GM18517 (cell line): ENCODE data around the gene HOMER2.
"Not testable (repeated sequence)": the region's sequence is repeated elsewhere in the genome, so short reads cannot be mapped to it uniquely, and the experiment has no call there.

Source experiments
- ATAC-seq: cut with Tn5 transposase; IDR thresholded peaks from one replicate; pipeline ENCODE4 v1.9.1; 2021; ENCODE audit warnings: mild to moderate bottlenecking, moderate library complexity; ENCODE audit not compliant: unreplicated experiment

Gene HOMER2

DNA sequence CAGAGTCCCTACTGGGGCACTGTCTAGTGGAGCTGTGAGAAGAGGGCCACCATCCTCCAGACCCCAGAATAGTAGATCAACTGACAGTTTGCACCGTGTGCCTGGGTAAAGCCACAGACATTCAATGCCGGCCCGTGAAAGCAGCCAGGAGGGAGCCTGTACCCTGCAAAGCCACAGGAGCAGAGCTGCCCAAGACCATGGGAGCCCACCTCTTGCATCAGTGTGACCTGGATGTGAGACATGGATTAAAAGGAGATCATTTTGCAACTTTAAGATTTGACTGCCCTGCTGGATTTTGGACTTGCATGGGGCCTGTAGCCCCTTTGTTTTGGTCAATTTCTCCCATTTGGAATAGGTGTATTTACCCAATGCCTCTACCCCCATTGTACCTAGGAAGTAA, 86.5 kb downstream of the HOMER2 start:
- ATAC-seq = not testable (repeated sequence)

DNA sequence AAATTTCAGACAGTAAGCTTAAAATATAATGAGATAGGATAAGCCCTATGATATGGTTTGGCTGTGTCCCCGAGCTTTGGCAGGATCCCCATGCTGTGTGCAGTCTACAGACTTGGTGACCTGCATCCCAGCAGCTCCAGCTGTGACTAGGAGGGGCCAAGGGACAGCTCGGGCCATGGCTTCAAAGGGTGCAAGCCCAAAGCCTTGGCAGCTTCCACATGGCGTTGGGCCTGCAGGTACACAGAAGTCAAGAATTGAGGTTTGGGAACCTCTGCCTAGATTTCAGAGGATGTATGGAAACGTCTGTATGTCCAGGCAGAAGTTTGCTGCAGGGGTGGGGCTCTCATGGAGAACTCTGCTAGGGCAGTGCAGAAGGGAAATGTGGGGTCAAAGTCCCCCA, 86.9 kb downstream of the HOMER2 start:
- not testable (repeated sequence) for ATAC-seq

DNA sequence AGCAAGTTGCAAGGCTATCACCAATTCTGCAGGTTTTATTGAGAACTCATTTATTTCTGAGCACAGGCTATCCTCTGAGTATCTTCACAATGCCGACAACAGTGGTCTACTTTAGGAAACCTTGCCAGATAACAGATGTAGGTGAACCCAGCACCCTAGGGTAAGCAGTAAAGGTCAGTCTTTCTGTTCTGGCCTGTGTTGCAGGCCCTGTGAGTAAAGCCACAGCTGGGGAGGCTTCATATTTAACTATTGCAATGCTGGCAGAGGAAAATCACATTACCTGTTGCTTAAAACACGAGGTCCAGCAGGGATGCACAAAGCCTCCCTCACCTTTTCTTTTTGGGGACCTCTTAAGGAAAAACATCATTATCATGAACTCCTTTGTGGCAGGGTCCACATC, 87.6 kb downstream of the HOMER2 start:
- ATAC-seq = no peak

- ATAC-seq = no peak
Measured at GRCh38 chr15:82862886-82863285, 89.6 kb downstream of the HOMER2 start.

DNA sequence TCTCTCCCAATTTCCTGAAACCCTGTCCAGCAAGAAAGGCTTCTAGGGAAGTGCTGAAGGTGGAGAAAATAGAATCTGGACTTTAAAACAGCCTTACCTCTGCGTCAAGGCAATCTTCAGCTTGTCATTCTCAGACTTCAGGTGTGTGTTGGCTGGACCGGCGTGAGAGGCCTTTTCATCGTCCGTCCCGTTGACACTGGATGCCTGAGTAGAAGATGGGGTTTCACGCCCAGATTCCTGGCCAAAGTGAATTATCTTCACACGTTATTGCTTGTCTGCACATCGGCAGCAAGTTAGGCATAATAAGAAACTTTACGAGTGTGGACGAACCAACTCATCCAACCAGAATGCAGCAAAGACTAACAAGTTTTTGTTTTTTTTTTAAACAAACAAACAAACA, 93.6 kb downstream of the HOMER2 start:
- no peak for ATAC-seq

- ATAC-seq = no peak
Measured at GRCh38 chr15:82856397-82857170, 95.9 kb downstream of the HOMER2 start.

DNA sequence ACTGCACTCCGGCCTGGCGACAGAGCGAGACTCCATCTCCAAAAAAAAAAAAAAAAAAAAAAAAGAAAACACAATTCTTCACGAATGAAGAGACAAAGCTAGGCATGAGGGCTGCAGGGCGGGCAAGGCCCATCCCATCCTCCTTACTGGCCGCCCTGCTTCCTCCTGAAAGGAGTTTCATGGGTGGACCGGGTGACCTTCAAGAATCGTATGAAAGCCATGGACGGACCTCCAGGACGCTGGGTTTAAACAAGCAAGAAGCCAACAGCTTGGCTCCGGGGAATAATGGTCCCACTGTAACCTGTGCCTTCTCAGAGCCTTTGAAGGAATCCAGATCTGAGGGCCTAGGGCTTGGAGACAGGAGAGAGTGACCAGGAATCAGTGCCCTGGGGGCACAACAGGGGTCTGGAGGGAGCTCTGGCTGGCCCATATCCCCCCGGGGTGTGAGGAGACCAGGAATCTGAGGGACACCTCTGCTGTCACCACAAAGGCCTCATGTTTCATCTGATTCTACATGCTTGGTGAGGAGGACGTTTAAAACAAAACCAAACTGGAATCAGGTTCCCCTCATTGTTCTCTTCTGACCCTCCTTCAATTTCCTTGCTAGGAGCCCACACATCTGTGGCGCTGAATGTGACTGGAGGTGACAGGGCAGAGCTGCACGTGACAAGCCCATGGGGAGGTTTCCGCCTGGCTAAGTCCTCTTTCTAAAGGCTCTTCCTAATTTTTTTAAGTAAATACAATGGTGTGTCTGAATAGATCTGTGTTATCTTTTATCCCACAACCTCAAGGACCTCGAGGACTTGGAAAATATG, 97.0 kb downstream of the HOMER2 start:
- no peak for ATAC-seq

- ATAC-seq = no peak
Measured at GRCh38 chr15:82854554-82854953, 98.0 kb downstream of the HOMER2 start.

- ATAC-seq = no peak
Measured at GRCh38 chr15:82852941-82853561, 99.5 kb downstream of the HOMER2 start.

DNA sequence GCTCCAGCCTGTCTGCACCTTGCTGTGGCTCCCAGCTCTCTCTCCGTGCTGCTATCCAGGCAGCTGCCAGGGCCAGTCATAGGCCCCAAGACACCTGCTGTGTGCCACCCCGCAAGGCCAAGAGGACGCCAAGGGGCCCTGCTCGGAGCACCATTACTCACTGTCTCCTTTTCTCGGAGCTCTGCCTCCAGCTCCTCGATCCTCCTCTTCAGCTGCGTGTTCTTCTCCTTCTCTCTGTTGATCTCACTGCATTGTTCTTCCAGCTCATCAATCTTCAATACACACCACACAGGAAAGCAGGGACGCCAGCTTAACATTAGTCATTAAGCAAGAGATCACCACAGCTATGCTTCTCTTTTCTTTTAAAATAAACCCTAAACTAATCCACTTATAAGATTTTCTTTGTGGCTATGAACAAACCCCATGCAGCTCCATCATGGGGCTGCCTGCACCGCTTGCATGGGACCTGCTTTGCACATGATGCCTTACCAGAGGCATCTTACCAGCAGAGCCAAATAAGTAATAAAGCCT, 100.5 kb downstream of the HOMER2 start:
- no peak for ATAC-seq

DNA sequence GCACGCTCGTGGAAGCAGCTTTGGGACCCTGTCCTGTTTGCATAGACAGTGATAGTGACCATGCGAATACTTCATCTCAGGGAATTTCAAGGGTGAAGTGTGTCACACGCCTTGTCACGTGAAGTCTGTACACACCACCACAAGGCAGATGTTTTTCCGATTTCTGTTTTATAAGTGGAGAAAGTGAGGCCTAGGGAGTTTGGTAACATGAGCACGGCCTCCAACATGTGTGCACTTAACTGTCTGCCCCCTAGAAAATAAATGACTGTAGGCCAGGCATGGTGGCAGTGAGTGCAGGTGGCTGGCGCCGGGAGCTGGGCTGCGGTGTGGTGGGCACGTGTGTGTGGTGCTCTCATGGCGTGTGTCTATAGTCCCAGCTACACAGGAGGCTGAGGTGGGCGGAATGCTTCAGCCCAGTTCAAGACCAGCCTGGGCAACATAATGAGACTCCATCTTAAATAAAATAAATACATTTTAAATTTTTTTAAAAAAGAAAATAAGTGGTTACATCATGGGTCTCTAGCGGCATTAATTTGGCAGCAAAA, 101.1 kb downstream of the HOMER2 start:
- ATAC-seq = no peak

GRCh38 chr15:82850731-82851130, 101.8 kb downstream of the HOMER2 start:
- no peak for ATAC-seq

GRCh38 chr15:82849556-82850512, 102.7 kb downstream of the HOMER2 start:
- no peak for ATAC-seq

DNA sequence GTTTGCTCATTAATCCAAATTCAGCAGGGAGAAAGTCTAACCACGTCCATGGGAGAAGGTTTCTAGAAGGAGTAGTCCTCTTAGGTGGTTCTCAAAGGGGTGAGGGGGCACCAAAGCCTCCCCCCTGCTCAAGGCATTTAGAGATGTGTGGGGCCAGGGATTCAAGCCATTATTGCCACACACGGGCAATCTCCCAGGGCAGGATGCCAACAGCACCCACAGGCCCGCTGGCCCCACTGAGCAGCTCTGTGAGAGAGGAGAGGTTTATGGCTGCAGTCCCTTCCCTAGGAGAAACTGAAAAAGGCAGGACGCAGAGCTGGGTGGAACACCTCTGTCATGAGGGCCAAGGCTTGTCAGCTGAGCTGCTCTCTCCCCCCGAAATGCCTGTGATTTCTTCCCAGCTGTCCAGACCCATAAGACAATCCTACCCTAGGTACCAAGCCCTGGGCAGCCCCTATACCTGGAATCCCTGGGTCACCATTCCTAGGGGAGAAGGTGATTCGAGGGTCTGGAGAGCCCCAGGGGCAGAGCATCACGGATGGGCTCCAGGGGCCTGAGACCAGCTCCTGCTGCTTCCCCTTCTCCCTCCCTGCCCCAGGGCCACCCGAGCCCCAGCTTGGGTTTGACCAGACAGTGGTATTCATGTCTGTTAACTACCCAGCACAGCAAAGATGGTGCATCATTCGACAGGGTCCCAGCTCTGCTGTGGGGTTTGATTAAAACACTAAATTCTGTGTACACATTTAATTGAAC, 104.1 kb downstream of the HOMER2 start:
- ATAC-seq = no peak

- no peak for ATAC-seq
Measured at GRCh38 chr15:82847703-82848102, 104.8 kb downstream of the HOMER2 start.

DNA sequence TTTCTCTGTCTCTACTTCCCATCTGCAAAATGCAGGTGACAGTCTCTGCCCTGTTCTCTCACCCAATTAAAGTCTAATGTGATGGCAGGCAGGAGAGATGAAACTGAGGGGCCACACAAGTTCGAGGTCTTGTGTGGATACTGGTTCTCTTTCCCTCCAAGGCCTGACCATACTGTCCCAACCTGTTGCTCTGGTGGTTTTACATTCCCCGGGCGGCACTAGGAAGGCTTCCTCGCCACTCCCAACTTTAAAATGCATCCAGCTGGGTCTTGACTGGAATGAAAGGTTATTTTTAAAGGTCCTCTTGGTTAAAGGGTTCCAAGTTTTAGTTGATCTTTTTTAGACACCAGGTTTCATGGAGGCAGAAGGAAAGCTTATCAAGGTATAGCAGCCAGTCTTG, 105.9 kb downstream of the HOMER2 start:
- no peak for ATAC-seq

DNA sequence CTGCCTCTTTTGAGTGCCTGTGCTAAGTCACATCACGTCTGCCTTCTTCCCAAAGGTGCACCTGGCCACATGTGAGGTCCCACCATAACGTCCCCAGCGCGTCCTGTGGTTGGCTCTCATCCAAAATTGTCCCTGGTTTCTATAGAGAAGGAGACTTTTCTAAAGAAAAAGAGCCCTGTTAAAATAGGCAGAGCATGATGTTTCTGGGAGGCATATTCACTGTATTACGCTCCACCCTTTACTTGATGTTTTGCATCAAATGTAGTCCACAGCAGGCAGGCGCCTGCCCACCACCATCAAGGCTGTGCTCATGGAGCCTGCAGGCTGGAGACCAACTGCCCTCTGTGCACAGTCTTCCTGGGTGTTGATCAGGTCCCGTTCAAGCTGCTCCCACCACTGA, 106.8 kb downstream of the HOMER2 start:
- no peak for ATAC-seq

DNA sequence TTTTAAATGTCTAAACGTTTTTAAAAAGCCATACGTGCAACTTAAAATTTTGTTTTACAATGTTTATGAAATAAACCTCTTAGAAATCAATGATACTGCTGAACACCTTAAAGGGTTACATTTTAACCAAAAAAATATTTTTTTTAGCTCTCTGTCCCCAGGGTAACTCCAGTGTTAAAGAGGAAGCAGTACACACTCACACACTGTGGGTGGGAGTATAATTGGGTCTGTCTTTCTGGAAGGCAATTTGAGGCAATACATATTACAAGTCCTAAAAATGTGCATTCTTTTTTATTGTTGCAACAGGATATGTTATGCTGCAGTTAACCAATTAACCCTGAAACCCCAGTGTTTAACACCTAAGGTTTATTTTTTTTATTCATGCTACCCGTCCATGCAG, 109.0 kb downstream of the HOMER2 start:
- no peak for ATAC-seq

GRCh38 chr15:82840166-82840565, 112.4 kb downstream of the HOMER2 start:
- no peak for ATAC-seq
